ENCODE results near the gene ZNF211. TPM values are rescaled to one million over a fixed set of nuclear protein-coding genes. Genes with fewer than 3 reads are reported as not detected.

The ZNF211 gene
- 12.0 and 14.4 TPM in 2 replicates for polyA plus RNA-seq (2011; rRNA removed)
- polyA minus RNA-seq (2011; rRNA and poly(A)+ RNA removed): 7.3 and 8.6 TPM in 2 replicates

- CTCF ChIA-PET: interaction anchor here (0.6 to 1.9 kb wide), 2 partner anchors 49 to 128 kb away, joined by 3 to 6 read pairs; partner anchors contain the start of gene ZNF551
Observed at GRCh38 chr19:57632987-57633831, at the start of gene ZNF211. Gene ZNF211, plus strand, starts transcription at chr19:57633168. Its CDS starts 179 bp downstream, at chr19:57633347.

DNA sequence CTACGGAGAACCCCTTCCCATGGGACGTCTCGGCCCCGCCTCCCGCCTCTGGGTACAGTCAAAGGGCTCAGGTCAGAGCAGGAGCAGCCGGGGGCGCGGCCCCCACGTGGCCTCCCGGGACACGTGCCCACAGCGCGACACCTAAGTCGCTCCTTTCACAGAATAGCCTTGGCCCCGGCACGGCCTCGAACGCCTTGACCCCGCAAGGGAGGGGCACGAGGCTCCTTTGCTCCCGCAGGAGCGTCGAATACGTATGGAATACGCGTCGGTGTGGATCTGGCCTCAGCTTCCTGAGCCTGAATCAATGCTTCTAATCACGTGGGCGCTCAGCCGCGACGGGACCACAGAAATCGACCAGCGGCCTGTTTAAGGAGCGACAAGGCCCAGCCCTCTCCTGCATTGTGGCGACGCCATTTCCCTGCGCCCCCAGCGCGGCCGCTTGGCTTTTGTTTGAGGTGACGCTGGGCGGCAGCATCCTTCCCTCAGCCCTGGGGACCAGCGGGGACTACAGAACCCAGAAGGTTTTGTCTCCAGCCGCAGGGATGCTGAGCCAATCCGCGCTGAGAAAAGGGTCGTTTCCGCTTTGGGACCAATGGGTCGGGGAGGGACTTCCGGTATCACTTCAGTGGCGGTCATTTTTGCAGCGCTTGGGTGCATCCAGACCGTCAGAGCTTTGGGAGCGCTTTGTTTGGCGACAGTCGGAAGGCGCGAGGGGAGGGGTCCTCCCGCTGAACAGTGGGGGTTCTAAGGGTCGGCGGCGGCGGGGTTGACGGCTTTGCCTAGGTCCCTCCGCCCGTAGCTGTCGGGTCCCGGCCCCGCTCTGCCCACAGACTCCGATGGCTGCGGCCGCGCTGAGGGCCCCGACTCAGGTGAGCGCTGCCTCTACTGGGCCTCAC lies 49.2 kb upstream of the ZNF211 start, which contains the start of gene ZIK1:
ZIK1 (plus strand) TSS at position 625 of the 896 bp plus-strand sequence; CDS start at position 837, 212 bp downstream.
- DNase-seq (ENCODE audit: low read depth, low spot score): peak; percentile 71
- peak within 1 kb of the TSS; percentile 31 for H3K27ac ChIP-seq (ENCODE audit: low read depth, low read length)
- H3K27me3 ChIP-seq (ENCODE audit: control insufficient read depth, insufficient read depth, low read length): no peaks in the 10 kb centered on the region
- peaks cover 53% of the 10 kb centered on the region for H3K9me3 ChIP-seq (ENCODE audit: control insufficient read depth, insufficient read depth, low read length)
- CTCF ChIA-PET: no interaction called here
- no peak for TF ChIP-seq CTCF (IDR thresholded peaks at IDR 0.05; ENCODE audit: low read depth, low read length)
- POLR2A ChIA-PET: interaction anchor here (0.7 to 1.2 kb wide), 2 partner anchors 10 to 125 kb away, joined by 3 read pairs; partner anchors contain the start of gene ZNF154
- peak within 1 kb of the TSS; percentile 81 for H3K4me3 ChIP-seq (ENCODE audit: low read depth, low read length)

More at GRCh38 chr19:57632987-57633831, at the start of gene ZNF211:
- TF ChIP-seq CTCF (IDR thresholded peaks at IDR 0.05; ENCODE audit: low read depth, low read length): no peak
- POLR2A ChIA-PET: interaction anchor here (0.5 to 1.5 kb wide), 5 partner anchors 19 to 995 kb away, joined by 3 to 7 read pairs (median 3); partner anchors contain the start of genes ZNF134, ZNF544 and ZNF551
- H3K27ac ChIP-seq (ENCODE audit: low read depth, low read length): peak within 1 kb of the TSS; percentile 25
- no peaks in the 10 kb centered on the region for H3K27me3 ChIP-seq (ENCODE audit: control insufficient read depth, insufficient read depth, low read length)
- H3K9me3 ChIP-seq (ENCODE audit: control insufficient read depth, insufficient read depth, low read length): peaks cover 14% of the 10 kb centered on the region
- peak within 1 kb of the TSS; percentile 91 for H3K4me3 ChIP-seq (ENCODE audit: low read depth, low read length)
- peak; percentile 76 for DNase-seq (ENCODE audit: low read depth, low spot score)

DNA sequence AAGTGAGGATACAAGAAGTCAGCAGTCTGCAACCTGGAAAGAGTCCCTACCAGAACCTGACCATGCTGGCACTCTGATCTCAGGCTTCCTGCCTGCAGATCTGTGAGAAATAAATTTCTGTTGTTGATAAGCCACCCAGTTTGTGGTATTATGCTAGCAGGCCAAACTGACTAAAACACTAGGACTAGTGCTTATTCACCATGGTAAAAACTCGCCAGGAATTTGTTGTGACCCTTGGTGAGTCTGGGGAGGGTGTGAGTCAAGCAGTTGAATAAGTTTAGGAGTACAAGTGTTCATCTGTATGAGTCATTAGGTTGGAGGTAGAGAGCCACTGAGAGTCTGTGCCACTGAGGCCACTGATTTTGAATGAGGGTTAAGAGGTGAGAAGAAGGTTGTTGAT lies 45.4 kb upstream of the ZNF211 start:
- Histone ChIP-seq H3K27ac (ENCODE audit: low read depth, low read length) (peak overlapping the region; percentile 21), H3K4me3 (ENCODE audit: low read depth, low read length) (no peak overlapping the region), H3K27me3 (ENCODE audit: control insufficient read depth, insufficient read depth, low read length) (no peaks in the 10 kb centered on the region), H3K9me3 (ENCODE audit: control insufficient read depth, insufficient read depth, low read length) (peaks cover 77% of the 10 kb centered on the region)
- DNase-seq (ENCODE audit: low read depth, low spot score): peak; percentile 15
- ChIA-PET POLR2A (no interaction called here), CTCF (no interaction called here)
- TF ChIP-seq CTCF (IDR thresholded peaks at IDR 0.05; ENCODE audit: low read depth, low read length): no peak

GRCh38 chr19:57599377-57599760 lies 33.6 kb upstream of the ZNF211 start:
- ChIA-PET POLR2A (no interaction called here), CTCF (no interaction called here)
- H3K4me3 ChIP-seq (ENCODE audit: low read depth, low read length): peak overlapping the region; percentile 88
- DNase-seq (ENCODE audit: low read depth, low spot score): no peak
- H3K9me3 ChIP-seq (ENCODE audit: control insufficient read depth, insufficient read depth, low read length): no peaks in the 10 kb centered on the region; the same call in none of the 2 replicates
- no peak overlapping the region for H3K27ac ChIP-seq (ENCODE audit: low read depth, low read length)
- no peaks in the 10 kb centered on the region for H3K27me3 ChIP-seq (ENCODE audit: control insufficient read depth, insufficient read depth, low read length)
- no peak for TF ChIP-seq CTCF (IDR thresholded peaks at IDR 0.05; ENCODE audit: low read depth, low read length)

Measured in AG04450 (cell line).